ENCODE data around the gene STK32C. TPM values are rescaled to one million over a fixed set of nuclear protein-coding genes. Genes with fewer than 3 reads are reported as not detected.

Gene STK32C
- total and polyA plus RNA-seq, 12 donors: 2.7 to 8.9 (median 5.7) TPM

GRCh38 chr10:132173185-132173584, 134.6 kb downstream of the STK32C start:
- H3K27ac ChIP-seq: no peak overlapping the region
- H3K4me3 ChIP-seq: no peak overlapping the region
- ATAC-seq: no peak
- no peaks in the 10 kb centered on the region for H3K9me3 ChIP-seq
- TF ChIP-seq, protein P1, sequence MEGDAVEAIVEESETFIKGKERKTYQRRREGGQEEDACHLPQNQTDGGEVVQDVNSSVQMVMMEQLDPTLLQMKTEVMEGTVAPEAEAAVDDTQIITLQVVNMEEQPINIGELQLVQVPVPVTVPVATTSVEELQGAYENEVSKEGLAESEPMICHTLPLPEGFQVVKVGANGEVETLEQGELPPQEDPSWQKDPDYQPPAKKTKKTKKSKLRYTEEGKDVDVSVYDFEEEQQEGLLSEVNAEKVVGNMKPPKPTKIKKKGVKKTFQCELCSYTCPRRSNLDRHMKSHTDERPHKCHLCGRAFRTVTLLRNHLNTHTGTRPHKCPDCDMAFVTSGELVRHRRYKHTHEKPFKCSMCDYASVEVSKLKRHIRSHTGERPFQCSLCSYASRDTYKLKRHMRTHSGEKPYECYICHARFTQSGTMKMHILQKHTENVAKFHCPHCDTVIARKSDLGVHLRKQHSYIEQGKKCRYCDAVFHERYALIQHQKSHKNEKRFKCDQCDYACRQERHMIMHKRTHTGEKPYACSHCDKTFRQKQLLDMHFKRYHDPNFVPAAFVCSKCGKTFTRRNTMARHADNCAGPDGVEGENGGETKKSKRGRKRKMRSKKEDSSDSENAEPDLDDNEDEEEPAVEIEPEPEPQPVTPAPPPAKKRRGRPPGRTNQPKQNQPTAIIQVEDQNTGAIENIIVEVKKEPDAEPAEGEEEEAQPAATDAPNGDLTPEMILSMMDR (IDR thresholded peaks at IDR 0.05): no peak
- H3K4me1 ChIP-seq: peaks cover 5 to 20% (median 14%) of the 10 kb centered on the region in 9 donors
- no peak for DNase-seq
- peaks cover 0 to 22% (median 0%) of the 10 kb centered on the region in 9 donors for H3K36me3 ChIP-seq
- intact Hi-C loops (cut with DNase I): no loop called here
- H3K27me3 ChIP-seq: peaks cover 0 to 25% (median 5%) of the 10 kb centered on the region in 7 donors
- 89 to 94% methylated on average over 5 of the region's 5 CpGs for WGBS, 2 donors

DNA sequence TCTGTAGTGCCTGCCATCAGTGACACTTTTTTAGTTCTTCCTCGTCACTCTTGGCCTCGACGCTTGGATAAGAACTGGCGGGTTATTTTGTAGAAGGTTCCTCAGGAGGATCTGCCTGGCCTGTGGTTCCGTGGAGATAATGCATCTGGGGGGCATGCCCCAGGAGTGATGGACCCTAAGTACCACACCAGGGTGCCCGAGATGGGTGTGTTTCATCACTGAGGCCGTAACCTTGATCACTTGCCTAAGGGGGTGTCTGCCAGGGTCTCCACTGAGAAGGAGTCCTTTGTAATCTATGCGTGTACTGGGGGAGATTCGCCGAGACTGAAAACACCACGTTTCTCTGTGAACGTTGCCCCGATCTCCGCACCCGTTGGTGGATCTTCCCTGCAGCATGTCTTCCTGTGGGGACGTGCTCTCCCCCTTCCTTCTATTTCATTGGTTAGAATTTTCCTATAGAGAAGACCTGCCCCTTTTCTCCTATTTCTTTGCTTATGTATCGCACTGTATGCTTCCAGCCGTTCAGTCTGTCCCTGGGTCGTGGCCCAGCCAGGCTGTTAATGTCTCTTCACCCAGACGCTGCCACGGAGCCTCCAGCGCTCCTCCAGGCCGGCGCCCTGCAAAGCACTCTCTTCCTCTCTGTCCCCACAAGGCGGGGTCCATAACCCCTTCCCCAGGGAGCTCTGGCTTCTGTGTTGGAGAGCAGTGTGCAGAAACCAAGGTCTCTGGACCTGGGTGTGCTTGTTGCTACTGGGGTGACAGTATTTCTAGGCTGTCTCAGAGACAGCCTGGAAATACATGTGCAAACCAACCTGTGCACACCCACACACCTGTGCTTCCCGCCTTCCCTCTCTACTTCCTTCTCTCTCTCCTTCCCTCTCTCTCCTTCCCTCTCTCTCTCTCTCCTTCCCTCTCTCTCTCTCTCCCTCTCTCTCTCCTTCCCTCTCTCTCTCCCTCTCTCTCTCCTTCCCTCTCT, 135.4 kb downstream of the STK32C start:
- H3K4me3 ChIP-seq: no peak overlapping the region
- no peak overlapping the region for H3K27ac ChIP-seq
- H3K9me3 ChIP-seq: no peaks in the 10 kb centered on the region
- H3K27me3 ChIP-seq: peaks cover 0 to 25% (median 5%) of the 10 kb centered on the region in 7 donors
- H3K36me3 ChIP-seq: peaks cover 0 to 25% (median 0%) of the 10 kb centered on the region in 9 donors
- ATAC-seq: no peak
- TF ChIP-seq, protein P1 (IDR thresholded peaks at IDR 0.05): no peak
- 67 to 77% methylated on average over 26 of the region's 26 CpGs for WGBS, 2 donors
- intact Hi-C loops (cut with DNase I): no loop called here
- no peak for DNase-seq
- peaks cover 5 to 20% (median 14%) of the 10 kb centered on the region in 9 donors for H3K4me1 ChIP-seq

- Histone ChIP-seq H3K27me3 (peaks cover 0 to 10% (median 0%) of the 10 kb centered on the region in 7 donors), H3K27ac (no peak overlapping the region), H3K4me1 (peaks cover 0 to 8% (median 5%) of the 10 kb centered on the region in 9 donors), H3K9me3 (no peaks in the 10 kb centered on the region), H3K4me3 (no peak overlapping the region), H3K36me3 (peaks cover 0 to 25% (median 0%) of the 10 kb centered on the region in 9 donors)
- no peak for ATAC-seq
- TF ChIP-seq, protein P1 (IDR thresholded peaks at IDR 0.05): no peak
- 79 to 83% methylated on average over 36 of the region's 36 CpGs for WGBS, 2 donors
- no peak for DNase-seq
- intact Hi-C loops (cut with DNase I): no loop called here
Observed at GRCh38 chr10:132170561-132171361, 137.0 kb downstream of the STK32C start.

Measured in heart right ventricle (tissue), 16 donors.